Embryonic facial prominence (tissue), 1 donor: ENCODE measurements around the gene PLK3.
"Not testable (repeated sequence)": the region's sequence is repeated elsewhere in the genome, so short reads cannot be mapped to it uniquely, and the experiment has no call there.

Experiments
- DNase-seq: peaks from one replicate; pipeline ENCODE4 v3.0.0-alpha.2; 2016; ENCODE audit errors: extremely low spot score

The PLK3 gene

GRCh38 chr1:44799770-44800584, at the start of gene PLK3:
Gene PLK3, plus strand, starts transcription at chr1:44800377. Its CDS starts 87 bp downstream, at chr1:44800464.
- peak; percentile 97 for DNase-seq

- DNase-seq: no peak
Measured at GRCh38 chr1:44757420-44757819, 42.8 kb upstream of the PLK3 start.

GRCh38 chr1:44759077-44759476, 41.1 kb upstream of the PLK3 start:
- DNase-seq: no peak

- no peak for DNase-seq
Measured at GRCh38 chr1:44760876-44761275, 39.3 kb upstream of the PLK3 start.

- not testable (repeated sequence) for DNase-seq
Measured at GRCh38 chr1:44766421-44766820, 33.8 kb upstream of the PLK3 start.

GRCh38 chr1:44775078-44775929, 24.9 kb upstream of the PLK3 start, which contains the start of gene RPS8:
Gene RPS8, plus strand, starts transcription at chr1:44775540. Its CDS starts 57 bp downstream, at chr1:44775597.
- peak; percentile 88 for DNase-seq

- no peak for DNase-seq
Measured at GRCh38 chr1:44775930-44776729, 24.0 kb upstream of the PLK3 start.

GRCh38 chr1:44776730-44777068, 23.5 kb upstream of the PLK3 start:
- DNase-seq: no peak

- no peak for DNase-seq
Measured at GRCh38 chr1:44777547-44777946, 22.6 kb upstream of the PLK3 start.

- no peak for DNase-seq
Measured at GRCh38 chr1:44777969-44778635, 22.1 kb upstream of the PLK3 start.

- no peak for DNase-seq
Measured at GRCh38 chr1:44778705-44779576, 21.2 kb upstream of the PLK3 start.

GRCh38 chr1:44780583-44781121, 19.5 kb upstream of the PLK3 start:
- DNase-seq: no peak

GRCh38 chr1:44783697-44784093, 16.5 kb upstream of the PLK3 start:
- DNase-seq: no peak

- no peak for DNase-seq
Measured at GRCh38 chr1:44784094-44785028, 15.8 kb upstream of the PLK3 start.

GRCh38 chr1:44785029-44785380, 15.2 kb upstream of the PLK3 start:
- no peak for DNase-seq

- DNase-seq: no peak
Measured at GRCh38 chr1:44785501-44786137, 14.6 kb upstream of the PLK3 start.

- DNase-seq: no peak
Measured at GRCh38 chr1:44786138-44786840, 13.9 kb upstream of the PLK3 start.

GRCh38 chr1:44786841-44787426, 13.2 kb upstream of the PLK3 start:
- DNase-seq: no peak
